Measurements from ENCODE around the gene OPCML.

Gene OPCML

GRCh38 chr11:133122256-133122655 lies 410.0 kb downstream of the OPCML start:
- no peak overlapping the region for H3K4me3 ChIP-seq (ENCODE audit: control insufficient read depth, low read depth, low read length)
- DNase-seq (ENCODE audit: low read depth) = no peak
- TF ChIP-seq, protein P1, sequence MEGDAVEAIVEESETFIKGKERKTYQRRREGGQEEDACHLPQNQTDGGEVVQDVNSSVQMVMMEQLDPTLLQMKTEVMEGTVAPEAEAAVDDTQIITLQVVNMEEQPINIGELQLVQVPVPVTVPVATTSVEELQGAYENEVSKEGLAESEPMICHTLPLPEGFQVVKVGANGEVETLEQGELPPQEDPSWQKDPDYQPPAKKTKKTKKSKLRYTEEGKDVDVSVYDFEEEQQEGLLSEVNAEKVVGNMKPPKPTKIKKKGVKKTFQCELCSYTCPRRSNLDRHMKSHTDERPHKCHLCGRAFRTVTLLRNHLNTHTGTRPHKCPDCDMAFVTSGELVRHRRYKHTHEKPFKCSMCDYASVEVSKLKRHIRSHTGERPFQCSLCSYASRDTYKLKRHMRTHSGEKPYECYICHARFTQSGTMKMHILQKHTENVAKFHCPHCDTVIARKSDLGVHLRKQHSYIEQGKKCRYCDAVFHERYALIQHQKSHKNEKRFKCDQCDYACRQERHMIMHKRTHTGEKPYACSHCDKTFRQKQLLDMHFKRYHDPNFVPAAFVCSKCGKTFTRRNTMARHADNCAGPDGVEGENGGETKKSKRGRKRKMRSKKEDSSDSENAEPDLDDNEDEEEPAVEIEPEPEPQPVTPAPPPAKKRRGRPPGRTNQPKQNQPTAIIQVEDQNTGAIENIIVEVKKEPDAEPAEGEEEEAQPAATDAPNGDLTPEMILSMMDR (IDR thresholded peaks at IDR 0.05; ENCODE audit: control insufficient read depth, insufficient read depth, low read depth, low read length, missing control alignments) = no peak

DNA sequence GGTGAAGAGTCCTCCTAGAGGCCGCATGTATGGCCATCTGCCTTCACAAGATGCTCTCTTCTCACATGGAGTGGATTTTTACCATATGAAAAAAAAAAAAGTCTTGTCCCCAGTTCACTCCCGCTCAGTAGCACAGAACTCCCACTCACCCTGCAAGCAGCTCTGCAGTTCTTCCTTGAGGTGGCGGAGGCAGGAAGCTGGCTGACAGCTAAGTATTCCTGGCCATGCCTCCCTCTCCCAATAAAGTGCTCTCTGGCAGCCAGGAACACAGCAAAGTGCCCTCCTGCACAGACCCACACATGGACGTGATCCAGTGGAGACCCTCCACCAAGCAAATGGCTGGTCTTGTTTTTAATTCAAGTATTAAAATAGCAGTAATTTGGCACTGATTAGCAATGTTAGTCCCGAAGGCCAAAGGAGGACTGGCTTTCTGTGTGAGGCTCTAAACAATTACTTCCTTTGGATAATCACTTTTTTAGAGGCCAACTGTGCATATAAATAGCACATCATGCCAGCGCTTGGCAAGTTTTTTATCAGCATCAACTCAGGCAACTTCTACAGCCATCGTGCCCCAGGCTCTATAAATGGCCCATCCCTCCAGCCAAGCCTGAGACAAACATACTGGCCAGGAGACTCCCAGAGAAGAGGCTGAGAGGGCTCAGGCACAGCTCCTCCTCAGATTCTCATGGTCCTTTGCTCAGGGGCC lies 413.6 kb downstream of the OPCML start:
- TF ChIP-seq, protein P1 (IDR thresholded peaks at IDR 0.05; ENCODE audit: control insufficient read depth, insufficient read depth, low read depth, low read length, missing control alignments) = no peak
- H3K4me3 ChIP-seq (ENCODE audit: control insufficient read depth, low read depth, low read length) = no peak overlapping the region
- DNase-seq (ENCODE audit: low read depth) = no peak

- H3K4me3 ChIP-seq (ENCODE audit: control insufficient read depth, low read depth, low read length) = no peak overlapping the region
- DNase-seq (ENCODE audit: low read depth) = no peak
- TF ChIP-seq, protein P1 (IDR thresholded peaks at IDR 0.05; ENCODE audit: control insufficient read depth, insufficient read depth, low read depth, low read length, missing control alignments) = no peak
These were observed 417.2 kb downstream of the OPCML start for GRCh38 chr11:133115099-133115498.

GRCh38 chr11:133107763-133108162 lies 424.5 kb downstream of the OPCML start:
- TF ChIP-seq, protein P1 (IDR thresholded peaks at IDR 0.05; ENCODE audit: control insufficient read depth, insufficient read depth, low read depth, low read length, missing control alignments) = no peak
- DNase-seq (ENCODE audit: low read depth) = no peak
- H3K4me3 ChIP-seq (ENCODE audit: control insufficient read depth, low read depth, low read length) = no peak overlapping the region

DNA sequence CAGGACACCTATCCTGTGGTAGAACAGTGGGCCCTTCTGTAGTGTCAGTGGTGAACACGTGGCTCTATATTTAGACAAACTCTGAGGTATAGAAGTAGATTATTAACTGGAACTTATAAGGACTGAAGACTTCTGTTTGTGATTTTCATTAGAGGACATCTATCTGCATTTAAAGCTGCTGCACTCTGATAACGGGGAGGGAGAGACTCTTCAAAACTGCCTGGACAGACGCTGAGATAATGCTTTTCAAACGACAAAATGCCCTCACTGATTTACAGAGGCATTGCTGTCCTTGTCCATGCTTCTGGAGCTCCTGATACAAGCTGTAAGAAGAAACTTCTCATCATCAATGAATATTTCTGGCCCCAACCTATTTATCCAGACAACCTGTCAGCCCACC lies 425.2 kb downstream of the OPCML start:
- TF ChIP-seq, protein P1 (IDR thresholded peaks at IDR 0.05; ENCODE audit: control insufficient read depth, insufficient read depth, low read depth, low read length, missing control alignments) = no peak
- no peak overlapping the region for H3K4me3 ChIP-seq (ENCODE audit: control insufficient read depth, low read depth, low read length)
- no peak for DNase-seq (ENCODE audit: low read depth)

GRCh38 chr11:133106417-133106816 lies 425.9 kb downstream of the OPCML start:
- TF ChIP-seq, protein P1 (IDR thresholded peaks at IDR 0.05; ENCODE audit: control insufficient read depth, insufficient read depth, low read depth, low read length, missing control alignments) = no peak
- DNase-seq (ENCODE audit: low read depth) = no peak
- no peak overlapping the region for H3K4me3 ChIP-seq (ENCODE audit: control insufficient read depth, low read depth, low read length)

Data from AG09309 (cell line).